HT1080 (cell line): Measurements from ENCODE around the gene WIPF2. TPM values are rescaled to one million over a fixed set of nuclear protein-coding genes. Genes with fewer than 3 reads are reported as not detected.

Experiments used
- DNase-seq: peaks from one replicate; pipeline ENCODE4 v3.0.0-alpha.2; 2015; ENCODE audit warnings: low read depth
- polyA plus RNA-seq, 2 experiments: library from polyadenylated mRNA; depleted of rRNA; stranded (reverse); fragments of >200 nt; gene quantifications; 2 replicates each; pipeline ENCODE4 v1.2.3, GENCODE V29; 2015
- total RNA-seq: library from RNA; depleted of rRNA; stranded (reverse); fragments of >200 nt; shearing (Covaris generic); gene quantifications from 2 replicates; pipeline ENCODE4 v1.2.3, GENCODE V29; 2014; rRNA removed

The WIPF2 gene, protein sequence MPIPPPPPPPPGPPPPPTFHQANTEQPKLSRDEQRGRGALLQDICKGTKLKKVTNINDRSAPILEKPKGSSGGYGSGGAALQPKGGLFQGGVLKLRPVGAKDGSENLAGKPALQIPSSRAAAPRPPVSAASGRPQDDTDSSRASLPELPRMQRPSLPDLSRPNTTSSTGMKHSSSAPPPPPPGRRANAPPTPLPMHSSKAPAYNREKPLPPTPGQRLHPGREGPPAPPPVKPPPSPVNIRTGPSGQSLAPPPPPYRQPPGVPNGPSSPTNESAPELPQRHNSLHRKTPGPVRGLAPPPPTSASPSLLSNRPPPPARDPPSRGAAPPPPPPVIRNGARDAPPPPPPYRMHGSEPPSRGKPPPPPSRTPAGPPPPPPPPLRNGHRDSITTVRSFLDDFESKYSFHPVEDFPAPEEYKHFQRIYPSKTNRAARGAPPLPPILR
- 4.2 and 5.4 TPM in 2 replicates for total RNA-seq
- 10.8 and 11.6 TPM in 2 replicates for polyA plus RNA-seq (2015; cell fraction: cytosol; rRNA removed)
- 12.2 and 15.0 TPM in 2 replicates for polyA plus RNA-seq (2015; cell fraction: nucleus; rRNA removed)

DNA sequence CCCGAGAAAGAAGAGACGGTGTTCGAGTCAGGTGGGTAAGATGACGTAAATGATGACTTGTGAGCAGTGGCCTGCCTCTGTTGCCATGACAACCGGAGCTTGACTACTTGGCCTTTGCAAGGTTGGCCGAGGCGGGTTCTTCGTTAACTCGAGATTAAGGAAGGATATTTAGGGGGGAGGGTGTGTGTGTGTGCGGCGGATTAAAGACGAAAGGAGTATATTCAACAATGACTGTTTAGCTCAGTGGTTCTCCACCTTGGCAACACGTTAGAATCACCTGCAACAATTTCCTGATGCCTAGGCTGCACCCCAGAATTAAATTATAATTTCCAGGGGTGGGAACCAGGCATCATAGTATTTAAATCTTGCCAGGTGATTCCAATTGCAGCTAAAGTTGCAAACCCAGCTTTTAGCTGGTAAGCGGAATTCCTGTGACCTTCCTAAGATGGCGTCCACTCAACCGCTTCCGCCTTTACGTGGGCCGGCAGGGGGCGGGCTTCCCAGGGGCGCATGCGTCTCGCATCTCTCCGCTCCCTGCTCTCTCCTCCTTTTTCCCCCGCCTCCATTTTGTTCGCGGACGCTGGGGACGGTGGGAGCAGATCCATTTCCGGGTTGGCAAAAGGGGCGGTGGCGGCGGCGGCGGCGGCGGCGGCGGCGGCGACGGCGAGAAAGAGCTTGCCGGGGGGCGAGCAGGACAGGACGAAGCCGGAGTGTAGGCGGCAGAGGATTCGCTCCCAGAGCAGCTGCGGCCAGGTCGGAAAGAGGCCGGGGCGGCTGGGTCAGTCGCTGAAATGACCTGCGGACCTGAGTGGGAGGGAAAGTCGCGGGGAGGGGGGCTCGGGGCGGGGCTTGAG, at the start of gene WIPF2:
Gene WIPF2 (plus strand): TSS at position 565 of the 854 bp plus-strand sequence. CDS start 37,156 bp downstream, outside the sequence.
- DNase-seq: peak; percentile 94

DNA sequence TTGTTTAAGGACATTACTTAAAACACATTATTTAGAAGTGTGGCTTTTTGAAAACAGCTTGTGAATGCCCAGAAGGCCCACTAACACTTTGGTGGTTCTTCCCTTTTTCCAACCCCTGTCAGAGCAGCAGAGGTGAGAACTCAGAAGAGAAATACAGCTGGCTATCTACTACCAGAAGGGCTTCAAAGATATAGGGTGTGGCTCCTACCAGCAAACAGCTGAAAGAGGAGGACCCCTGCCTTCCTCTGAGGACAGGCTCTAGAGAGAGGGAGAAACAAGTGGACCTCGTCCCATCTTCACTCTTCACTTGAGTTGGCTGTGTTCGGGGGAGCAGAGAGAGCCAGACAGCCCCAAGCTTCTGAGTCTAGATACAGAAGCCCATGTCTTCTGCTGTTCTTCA, 48.8 kb upstream of the WIPF2 start:
- no peak for DNase-seq

DNA sequence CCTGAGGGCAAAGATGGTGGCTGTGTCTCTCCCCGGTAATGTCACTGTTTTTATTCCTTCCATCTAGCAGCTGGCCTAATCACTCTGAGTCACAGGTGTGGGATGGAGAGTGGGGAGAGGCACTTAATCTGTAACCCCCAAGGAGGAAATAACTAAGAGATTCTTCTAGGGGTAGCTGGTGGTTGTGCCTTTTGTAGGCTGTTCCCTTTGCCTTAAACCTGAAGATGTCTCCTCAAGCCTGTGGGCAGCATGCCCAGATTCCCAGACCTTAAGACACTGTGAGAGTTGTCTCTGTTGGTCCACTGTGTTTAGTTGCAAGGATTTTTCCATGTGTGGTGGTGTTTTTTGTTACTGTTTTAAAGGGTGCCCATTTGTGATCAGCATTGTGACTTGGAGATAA, 47.4 kb upstream of the WIPF2 start:
- DNase-seq: peak; percentile 22

DNA sequence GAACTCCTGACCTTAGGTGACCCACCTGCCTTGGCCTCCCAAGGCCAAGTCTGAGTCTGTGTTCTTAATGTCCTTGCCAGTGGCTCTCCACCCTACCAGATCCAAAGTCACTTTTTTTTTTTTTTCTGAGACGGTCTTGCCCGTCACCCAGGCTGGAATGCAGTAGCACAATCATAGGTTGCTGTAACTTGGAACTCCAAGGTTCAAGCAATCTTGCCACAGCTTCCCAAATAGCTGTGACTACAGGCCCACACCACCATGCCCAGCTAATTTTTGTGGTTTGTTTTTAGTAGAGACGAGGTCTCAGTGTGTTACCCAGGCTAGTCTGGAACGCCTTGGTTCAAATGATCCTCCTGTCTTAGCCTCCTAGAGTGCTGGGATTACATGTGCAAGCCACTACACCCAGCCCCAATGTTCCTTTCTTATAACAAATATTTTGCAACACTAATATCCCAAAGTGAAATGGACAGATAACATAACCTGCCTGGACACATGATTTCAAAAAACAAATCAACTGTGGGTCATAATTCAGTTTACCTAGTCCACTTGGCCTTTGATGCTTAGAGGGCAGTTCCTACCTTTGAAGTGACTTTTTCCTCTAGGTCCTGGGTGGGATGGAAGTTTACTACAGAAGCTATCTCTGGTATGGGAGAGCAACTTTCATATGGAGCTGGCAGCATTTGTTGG, 45.9 kb upstream of the WIPF2 start:
- no peak for DNase-seq

DNA sequence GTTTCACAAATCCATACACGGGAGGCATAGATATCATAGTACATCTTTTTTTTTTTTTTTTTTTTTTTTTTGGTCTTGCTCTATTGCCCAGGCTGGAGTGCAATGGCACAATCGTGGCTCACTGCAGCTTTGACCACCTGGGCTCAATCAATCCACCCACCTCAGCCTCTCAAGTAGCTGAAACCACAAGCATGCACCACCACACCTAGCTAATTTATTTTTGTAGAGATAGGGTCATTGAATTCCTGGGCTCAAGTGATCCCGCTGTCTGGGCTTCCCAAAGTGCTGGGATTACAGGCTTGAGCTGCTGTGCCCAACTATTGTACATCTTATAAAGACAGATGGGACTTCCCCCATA, 45.3 kb upstream of the WIPF2 start:
- DNase-seq: no peak

DNA sequence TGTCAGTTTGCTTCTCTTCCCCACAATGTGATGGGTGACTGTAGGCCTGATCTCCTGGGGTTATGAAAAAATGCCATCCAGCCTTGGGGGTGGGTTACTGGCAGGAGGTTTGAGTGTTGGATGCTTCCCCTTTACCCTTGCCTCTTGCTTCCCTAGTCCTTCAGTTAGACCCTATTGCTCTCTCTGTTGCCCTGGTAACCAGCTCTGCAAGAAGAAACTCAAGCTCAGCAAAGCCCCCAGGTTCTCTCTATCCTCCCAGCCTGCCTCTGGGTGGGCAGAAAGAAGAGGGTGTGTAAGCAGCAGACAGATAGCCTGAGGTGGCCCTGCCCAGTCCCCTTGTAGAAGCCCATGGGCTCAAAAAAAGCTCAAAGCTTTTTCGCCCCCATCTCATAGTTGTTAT, 44.6 kb upstream of the WIPF2 start:
- no peak for DNase-seq

DNA sequence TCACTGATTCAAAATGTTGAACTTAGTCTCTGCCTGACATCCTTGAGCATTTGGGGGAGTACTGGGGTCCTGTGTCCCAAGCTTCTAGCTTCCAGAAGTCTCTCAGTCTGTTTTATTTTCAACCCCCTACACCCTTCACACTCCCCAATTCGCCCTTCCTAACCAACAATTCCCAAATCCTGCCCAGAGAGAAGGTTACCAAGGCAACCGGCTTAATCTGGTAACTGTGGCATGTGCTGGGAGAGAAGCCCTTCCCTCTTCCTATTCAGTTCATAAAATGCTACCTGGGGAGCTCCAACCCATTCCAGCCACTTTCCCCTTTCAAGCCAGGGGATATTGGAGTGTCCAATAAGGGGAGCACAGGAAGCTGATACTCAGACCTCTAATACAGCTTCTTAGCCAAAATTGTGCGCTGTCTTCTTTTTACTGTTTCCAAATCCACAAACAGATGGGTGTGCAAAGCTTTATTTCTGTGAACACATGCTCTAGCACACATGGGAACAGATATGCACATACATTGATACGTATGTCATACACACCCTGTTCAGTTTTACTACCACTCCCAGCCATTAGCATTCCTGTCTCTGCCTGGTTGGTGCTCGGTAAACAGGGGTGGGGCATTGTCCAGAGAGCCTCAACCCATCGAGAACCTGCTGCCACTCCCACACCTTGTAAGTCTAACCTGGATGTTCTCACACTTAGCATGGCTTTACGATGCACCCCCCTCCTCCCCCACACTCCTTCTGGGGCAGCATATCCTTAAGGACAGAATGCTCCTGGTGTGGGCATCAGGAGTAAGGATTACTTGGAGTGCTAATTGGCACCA, 43.0 kb upstream of the WIPF2 start:
- DNase-seq: no peak

DNA sequence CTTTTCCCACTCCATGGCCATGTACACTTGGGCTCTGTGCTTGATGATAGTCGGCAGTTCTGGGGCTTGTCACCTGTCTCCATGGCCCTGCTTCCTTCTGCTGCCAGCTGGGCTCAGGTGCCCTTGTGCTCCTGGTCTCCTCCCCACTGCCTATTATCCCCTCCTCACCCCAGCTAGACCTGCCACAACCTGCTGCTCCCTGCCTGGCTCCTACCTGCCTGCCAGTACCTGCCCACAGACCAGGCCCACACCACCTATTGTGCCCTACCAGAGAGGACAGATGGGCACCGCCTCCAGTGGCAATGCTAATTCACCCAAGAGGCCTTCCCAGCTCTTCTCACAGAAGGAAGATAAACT, 42.4 kb upstream of the WIPF2 start:
- no peak for DNase-seq

DNA sequence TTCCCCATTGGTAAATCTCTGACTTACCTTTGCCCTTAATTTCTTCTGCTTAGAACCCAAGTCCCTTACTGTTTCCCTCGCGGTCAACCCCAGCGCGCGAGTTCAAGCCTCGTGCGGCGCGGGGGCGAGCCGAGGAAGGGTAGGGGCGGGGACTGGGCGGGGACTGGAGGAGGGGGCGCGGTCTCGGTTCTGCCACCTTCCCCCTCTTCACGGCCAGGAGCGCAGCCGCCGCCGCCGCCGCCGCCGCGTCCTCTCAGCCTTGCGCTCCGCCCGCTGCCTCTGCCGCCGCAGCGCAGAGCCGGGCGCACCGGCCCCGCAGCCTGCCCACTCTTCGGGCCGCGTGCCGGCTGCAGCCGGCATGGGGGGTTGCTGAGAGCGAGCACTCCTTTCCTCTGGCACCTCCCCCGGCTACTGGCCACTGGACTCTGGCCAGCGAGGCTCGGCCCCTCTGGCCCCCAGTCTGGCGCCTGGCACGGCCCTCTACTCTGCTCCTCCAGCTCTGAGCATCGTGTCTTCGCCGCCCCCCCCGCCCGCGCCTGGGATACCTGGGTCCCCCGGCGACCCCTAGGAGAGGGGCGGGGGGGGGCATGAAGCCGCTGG, 41.7 kb upstream of the WIPF2 start, which contains the start of gene RAPGEFL1:
Gene RAPGEFL1 (plus strand): TSS at position 196 of the 600 bp plus-strand sequence. CDS start 392 bp downstream, at position 588.
- no peak for DNase-seq

DNA sequence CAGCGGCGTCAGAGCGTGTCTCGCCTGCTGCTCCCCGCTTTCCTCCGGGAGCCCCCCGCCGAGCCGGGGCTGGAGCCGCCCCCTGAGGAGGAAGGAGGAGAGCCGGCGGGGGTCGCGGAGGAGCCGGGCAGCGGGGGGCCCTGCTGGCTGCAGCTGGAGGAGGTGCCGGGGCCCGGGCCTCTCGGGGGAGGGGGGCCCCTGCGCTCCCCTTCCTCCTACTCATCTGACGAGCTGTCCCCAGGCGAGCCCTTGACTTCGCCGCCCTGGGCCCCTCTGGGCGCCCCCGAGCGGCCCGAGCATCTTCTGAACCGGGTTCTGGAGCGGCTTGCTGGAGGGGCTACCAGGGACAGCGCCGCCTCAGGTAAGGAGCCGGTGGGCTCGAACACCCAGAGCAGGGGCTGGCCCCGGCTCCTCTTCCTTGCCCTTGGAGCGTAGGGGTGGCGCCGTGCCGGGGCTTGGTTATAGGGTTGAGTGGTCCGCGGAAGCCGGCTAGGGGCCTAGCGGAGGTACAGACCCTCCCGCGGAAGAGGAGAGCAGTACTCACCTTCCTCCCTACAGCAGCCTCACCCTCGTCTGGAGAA, 41.0 kb upstream of the WIPF2 start:
- no peak for DNase-seq

DNA sequence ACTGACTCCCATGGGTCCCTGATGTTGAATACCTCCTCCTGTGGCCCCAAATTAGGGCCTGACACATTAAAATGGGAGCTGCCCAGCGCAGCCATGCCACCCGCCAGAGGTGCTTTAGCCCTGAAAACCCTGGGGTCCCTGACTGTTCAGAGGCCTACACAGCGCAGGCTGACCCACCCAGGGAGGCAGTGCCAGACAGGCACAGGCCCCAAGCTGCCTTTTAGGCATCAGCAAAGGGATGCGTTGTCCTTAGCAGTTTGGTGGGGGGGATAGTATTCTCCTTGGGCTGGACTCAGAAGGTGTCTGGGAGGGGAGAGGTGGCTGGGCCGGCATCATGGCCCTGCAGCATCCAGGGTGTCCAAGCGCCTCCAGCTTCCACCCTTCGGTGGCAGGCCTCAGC, 40.4 kb upstream of the WIPF2 start:
- no peak for DNase-seq

DNA sequence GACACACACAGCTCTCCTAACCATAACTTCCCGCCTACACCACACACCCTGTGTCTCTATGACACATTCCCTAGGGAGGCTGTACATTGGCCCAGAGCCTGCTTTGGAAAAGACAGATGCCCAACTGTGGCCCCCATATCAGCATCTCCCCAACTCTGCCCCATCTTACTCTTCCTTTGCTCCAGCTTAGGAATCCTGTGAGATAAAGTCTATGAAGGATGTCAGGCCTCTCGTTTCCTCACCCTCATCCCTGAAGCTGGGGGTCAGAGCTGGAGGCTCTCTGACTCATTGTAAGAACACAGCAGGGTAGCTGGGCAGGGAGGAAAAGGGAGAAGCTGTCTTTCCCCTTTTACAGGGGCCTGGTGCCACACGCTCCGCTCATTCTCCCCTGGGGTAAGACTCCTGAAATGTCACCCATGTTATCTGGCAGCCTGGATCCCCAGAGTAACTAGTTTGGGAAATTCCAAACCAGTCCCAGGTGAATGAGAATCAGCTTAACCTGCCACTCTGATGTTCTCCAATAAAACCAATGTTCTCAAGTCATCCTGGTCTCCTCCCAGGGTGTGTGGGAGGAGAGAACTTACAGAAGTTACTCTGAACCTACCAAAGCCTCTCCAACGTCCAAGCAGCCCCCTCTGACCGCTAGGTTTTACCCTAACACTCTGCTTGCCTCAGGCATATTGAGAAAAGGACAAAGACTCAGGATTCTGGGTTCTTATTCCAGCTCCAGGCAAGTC, 39.0 kb upstream of the WIPF2 start:
- DNase-seq: peak; percentile 68

DNA sequence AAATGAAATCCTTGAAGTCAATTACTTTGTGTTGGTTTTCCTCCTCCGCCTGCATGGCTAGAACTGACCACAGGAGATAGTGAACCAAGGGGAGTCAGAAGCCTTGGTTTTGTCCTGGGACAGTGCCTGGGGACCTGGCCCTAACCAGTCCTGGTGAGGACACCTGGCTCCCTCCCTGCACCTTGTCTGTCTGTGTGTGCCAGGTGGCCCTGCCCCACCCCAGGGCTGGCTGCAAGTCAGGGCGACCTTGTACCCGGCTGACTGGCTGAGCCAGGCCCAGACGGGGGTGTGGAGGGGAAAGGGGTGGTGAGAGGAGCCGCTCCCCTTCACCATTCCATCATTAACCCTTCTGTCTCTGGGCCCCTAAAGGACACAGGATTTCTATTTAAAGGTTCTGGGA, 38.4 kb upstream of the WIPF2 start:
- DNase-seq: no peak

DNA sequence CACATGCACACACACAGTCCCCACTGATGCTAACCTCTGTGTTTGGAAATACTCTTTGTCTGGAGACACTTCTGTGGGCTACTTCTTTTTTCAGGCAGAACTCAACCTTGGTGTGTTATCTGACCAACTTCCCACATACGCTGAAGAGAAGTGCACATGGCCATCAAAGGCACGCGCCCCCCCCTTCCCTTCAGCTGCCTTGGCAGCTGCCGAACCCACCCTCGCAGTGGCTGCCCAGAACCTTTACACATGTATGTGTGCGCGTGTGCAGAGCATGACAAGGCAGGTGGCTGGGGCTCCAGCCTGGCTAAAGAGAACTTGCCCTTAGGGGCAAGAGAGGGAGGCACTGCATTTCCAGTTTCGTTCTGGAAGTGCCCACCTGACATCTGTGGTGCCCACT, 37.9 kb upstream of the WIPF2 start:
- no peak for DNase-seq

DNA sequence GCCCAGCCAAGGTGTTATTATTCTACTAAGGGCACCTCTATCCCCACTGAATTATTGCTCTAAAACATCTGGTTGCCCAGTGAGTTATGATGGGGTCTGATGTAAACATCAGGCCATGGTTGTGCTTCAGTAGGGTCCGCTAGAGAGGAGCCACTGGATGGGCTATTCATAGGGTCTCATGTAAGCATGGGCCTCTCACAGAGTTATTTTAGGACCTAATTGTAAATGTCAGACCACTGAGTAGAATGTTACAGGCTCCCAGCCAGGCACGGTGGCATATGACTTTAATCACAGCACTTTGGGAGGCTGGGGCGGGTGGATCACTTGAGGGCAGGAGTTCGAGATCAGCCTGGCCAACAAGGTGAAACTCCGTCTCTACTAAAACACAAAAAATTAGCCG, 36.5 kb upstream of the WIPF2 start:
- no peak for DNase-seq

DNA sequence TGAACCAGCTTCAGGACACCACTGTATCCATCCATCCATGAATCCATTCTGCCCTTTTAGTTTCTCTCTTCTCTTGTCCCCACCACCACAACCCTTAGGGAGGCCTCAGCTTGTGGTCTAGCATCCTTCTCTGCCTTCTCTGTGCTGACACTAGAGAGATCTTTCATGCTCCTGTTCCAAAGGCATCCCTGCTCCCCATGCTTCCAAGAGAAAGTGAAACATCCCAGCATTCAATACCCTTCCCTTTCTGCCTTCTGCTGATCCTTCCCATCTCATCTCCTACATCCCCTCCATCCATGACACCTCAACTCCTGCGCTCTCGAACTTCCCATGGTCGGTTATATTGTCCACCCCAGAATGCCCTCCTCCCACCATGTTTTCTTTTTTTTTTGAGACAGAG, 31.9 kb upstream of the WIPF2 start:
- no peak for DNase-seq

DNA sequence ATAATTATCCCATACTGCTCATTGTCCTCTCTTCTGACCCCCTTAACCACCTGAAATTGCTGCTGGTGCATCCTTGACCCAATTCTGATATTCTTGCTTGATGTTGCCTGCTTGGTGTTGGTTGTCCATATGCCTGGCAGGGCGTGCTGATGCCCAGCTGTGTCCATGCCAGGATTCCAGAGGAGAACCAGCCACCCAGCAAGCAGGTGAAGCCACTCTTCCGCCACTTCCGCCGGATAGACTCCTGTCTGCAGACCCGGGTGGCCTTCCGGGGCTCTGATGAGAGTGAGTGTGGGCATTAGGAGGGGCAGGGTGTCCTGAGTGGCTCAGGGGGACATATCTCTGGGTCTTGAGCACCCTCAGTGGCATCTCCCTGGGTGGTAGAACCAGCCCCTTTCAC, 30.4 kb upstream of the WIPF2 start:
- DNase-seq: no peak

DNA sequence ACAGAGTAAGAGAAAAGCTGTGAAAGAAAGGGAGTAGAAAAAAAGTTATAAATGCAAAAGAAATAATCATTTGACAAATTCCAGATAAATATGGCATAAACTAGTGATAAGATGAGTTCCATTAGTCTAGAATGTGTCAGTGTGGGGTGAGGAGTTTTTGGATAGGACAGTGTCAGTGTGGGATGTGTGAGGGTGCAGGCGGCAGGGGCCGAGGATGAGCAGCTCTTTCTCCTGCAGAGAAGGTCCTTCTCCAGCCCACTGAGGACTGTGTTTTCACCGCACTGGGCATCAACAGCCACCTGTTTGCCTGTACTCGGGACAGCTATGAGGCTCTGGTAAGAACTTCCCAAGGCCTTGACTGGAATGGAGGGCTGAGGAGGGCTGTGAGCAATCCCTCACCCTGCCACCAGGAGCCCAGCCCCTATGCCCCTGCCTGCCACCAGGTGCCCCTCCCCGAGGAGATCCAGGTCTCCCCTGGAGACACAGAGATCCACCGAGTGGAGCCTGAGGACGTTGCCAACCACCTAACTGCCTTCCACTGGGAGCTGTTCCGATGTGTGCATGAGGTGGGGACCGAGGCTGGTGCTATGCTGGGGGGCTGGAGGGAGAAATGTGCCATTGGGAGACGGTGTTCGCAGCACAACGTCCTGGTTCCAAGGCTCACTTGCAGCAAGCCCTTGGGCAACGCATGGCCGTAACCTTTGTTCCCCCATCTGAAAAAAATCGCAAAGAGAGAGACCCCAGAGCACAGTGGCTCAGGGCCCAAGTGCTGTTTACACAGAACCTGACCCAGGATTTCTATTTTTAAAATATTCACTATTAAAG, 28.7 kb upstream of the WIPF2 start:
- DNase-seq: no peak
